SU-DHL-6 (cell line): ENCODE results near the gene SPTBN1.

Experiments used
- EZH2phosphoT487 ChIP-seq: fragments of 200-600 bp; sonication (generic), shearing (Covaris generic); conservative IDR thresholded peaks from 2 replicates; pipeline ENCODE4 v1.6.1; 2018; ENCODE audit warnings: mild to moderate bottlenecking, antibody characterized with exemption, low read length, moderate library complexity, mixed read lengths
- TF ChIP-seq, protein P1 (sequence below): fragments of 200-600 bp; sonication (generic); IDR thresholded peaks from one replicate; pipeline ENCODE4 v1.5.1; 2017; ENCODE audit warnings: antibody characterized with exemption, mild to moderate bottlenecking, low read length, moderate library complexity; ENCODE audit not compliant: insufficient read depth, poor library complexity, severe bottlenecking

GRCh38 chr2:54516842-54517241 is 60.7 kb downstream of the SPTBN1 start:
- TF ChIP-seq, protein P1, sequence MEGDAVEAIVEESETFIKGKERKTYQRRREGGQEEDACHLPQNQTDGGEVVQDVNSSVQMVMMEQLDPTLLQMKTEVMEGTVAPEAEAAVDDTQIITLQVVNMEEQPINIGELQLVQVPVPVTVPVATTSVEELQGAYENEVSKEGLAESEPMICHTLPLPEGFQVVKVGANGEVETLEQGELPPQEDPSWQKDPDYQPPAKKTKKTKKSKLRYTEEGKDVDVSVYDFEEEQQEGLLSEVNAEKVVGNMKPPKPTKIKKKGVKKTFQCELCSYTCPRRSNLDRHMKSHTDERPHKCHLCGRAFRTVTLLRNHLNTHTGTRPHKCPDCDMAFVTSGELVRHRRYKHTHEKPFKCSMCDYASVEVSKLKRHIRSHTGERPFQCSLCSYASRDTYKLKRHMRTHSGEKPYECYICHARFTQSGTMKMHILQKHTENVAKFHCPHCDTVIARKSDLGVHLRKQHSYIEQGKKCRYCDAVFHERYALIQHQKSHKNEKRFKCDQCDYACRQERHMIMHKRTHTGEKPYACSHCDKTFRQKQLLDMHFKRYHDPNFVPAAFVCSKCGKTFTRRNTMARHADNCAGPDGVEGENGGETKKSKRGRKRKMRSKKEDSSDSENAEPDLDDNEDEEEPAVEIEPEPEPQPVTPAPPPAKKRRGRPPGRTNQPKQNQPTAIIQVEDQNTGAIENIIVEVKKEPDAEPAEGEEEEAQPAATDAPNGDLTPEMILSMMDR, result no peak
- no peak for TF ChIP-seq EZH2phosphoT487
